ENCODE data around the gene CYB561D1. TPM values are rescaled to one million over a fixed set of nuclear protein-coding genes. Genes with fewer than 3 reads are reported as not detected.

The CYB561D1 gene
- total and polyA plus RNA-seq, 4 donors, result 1.3 to 2.8 (median 2.0) TPM

DNA sequence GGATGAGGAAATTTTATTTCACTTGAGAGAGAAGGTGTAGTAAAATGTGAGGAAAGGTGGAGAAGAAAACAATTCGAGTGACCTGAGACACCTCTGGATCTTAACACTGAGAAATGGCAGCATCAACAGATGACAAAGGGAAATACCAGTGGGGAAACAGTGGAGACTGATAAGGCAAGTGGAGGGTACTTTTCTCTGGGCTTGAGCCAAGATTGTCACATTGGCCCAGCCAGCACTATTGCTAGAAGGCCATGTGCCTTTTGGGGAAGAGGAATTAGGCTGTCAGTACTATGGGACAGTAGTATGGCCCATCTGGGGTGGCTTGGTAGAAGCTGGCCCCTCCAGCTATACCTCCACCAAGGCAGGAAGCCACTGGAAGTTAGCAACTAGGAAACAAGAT is 19.2 kb upstream of the CYB561D1 start:
- H3K9ac ChIP-seq (ENCODE audit: low read depth in 1 of 2, low read length in 2 of 2), result no peak overlapping the region
- no peak for DNase-seq (ENCODE audit: low spot score)
- peaks cover 0 to 2% (median 0%) of the 10 kb centered on the region in 4 donors for H3K36me3 ChIP-seq (ENCODE audit: control insufficient read depth in 4 of 4, insufficient read depth in 3 of 4, low read depth in 1 of 4, low read length in 3 of 4)
- H3K27ac ChIP-seq (ENCODE audit: low read depth in 1 of 2, low read length in 2 of 2), result no peak overlapping the region
- WGBS, result 78% methylated on average over 1 of the region's 1 CpG
- H3K4me3 ChIP-seq (ENCODE audit: low read depth in 1 of 3, low read length in 3 of 3), result no peak overlapping the region
- H3K4me1 ChIP-seq (ENCODE audit: control insufficient read depth in 4 of 4, insufficient read depth in 4 of 4, low read length in 3 of 4), result no peaks in the 10 kb centered on the region
- no peaks in the 10 kb centered on the region for H3K27me3 ChIP-seq (ENCODE audit: control insufficient read depth in 4 of 4, insufficient read depth in 4 of 4, low read length in 3 of 4)
- TF ChIP-seq ZBTB33 (IDR thresholded peaks at IDR 0.05) (no peak), JUND (IDR thresholded peaks at IDR 0.05) (no peak), CTCF (IDR thresholded peaks at IDR 0.05; ENCODE audit: low read depth, low read length, missing input control) (no peak), EGR1 (IDR thresholded peaks at IDR 0.05; ENCODE audit: low read depth in 2 of 2) (no peak), YY1 (IDR thresholded peaks at IDR 0.05) (no peak), HNF4G (IDR thresholded peaks at IDR 0.05) (no peak), TAF1 (conservative IDR thresholded peaks at IDR 0.05) (no peak), GABPA (IDR thresholded peaks at IDR 0.05 in 1 of 2, conservative IDR thresholded peaks at IDR 0.05 in 1 of 2) (no peak), FOXA2 (IDR thresholded peaks at IDR 0.05) (no peak), FOXA1 (IDR thresholded peaks at IDR 0.05) (no peak), RAD21 (IDR thresholded peaks at IDR 0.05) (no peak), HNF4A (conservative IDR thresholded peaks at IDR 0.05) (no peak), REST (IDR thresholded peaks at IDR 0.05) (no peak)
- TF ChIP-seq, protein P1, sequence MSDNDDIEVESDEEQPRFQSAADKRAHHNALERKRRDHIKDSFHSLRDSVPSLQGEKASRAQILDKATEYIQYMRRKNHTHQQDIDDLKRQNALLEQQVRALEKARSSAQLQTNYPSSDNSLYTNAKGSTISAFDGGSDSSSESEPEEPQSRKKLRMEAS (IDR thresholded peaks at IDR 0.05), result no peak
- H3K9me3 ChIP-seq (ENCODE audit: control insufficient read depth in 4 of 4, low read length in 3 of 4), result no peaks in the 10 kb centered on the region

GRCh38 chr1:109475261-109475660 is 18.6 kb upstream of the CYB561D1 start:
- Histone ChIP-seq H3K36me3 (ENCODE audit: control insufficient read depth in 4 of 4, insufficient read depth in 3 of 4, low read depth in 1 of 4, low read length in 3 of 4) (peaks cover 0 to 2% (median 0%) of the 10 kb centered on the region in 4 donors), H3K27me3 (ENCODE audit: control insufficient read depth in 4 of 4, insufficient read depth in 4 of 4, low read length in 3 of 4) (no peaks in the 10 kb centered on the region), H3K27ac (ENCODE audit: low read depth in 1 of 2, low read length in 2 of 2) (no peak overlapping the region), H3K9ac (ENCODE audit: low read depth in 1 of 2, low read length in 2 of 2) (no peak overlapping the region), H3K9me3 (ENCODE audit: control insufficient read depth in 4 of 4, low read length in 3 of 4) (no peaks in the 10 kb centered on the region), H3K4me3 (ENCODE audit: low read depth in 1 of 3, low read length in 3 of 3) (no peak overlapping the region), H3K4me1 (ENCODE audit: control insufficient read depth in 4 of 4, insufficient read depth in 4 of 4, low read length in 3 of 4) (no peaks in the 10 kb centered on the region)
- no peak for DNase-seq (ENCODE audit: low spot score)
- TF ChIP-seq RXRA (IDR thresholded peaks at IDR 0.05), result no peak
- TF ChIP-seq FOXA2 (IDR thresholded peaks at IDR 0.05), result no peak
- no peak for TF ChIP-seq ZBTB33 (IDR thresholded peaks at IDR 0.05)
- WGBS, result 85% methylated on average over 9 of the region's 9 CpGs
